ENCODE data around the gene COL5A3. TPM values are rescaled to one million over a fixed set of nuclear protein-coding genes. Genes with fewer than 3 reads are reported as not detected.

Gene COL5A3
- total RNA-seq, 1 donor from 2014 or later, result 0.05 TPM

GRCh38 chr19:9981406-9982260, 28.7 kb downstream of the COL5A3 start:
- Mint-ChIP-seq H3K27me3 (ENCODE audit: unreplicated experiment) (peaks cover 3% of the 10 kb centered on the region), H3K36me3 (ENCODE audit: low read depth, unreplicated experiment) (peaks cover 6% of the 10 kb centered on the region), H3K9me3 (ENCODE audit: unreplicated experiment) (no peaks in the 10 kb centered on the region), H3K27ac (ENCODE audit: unreplicated experiment) (no peak overlapping the region), H3K4me1 (ENCODE audit: unreplicated experiment) (no peaks in the 10 kb centered on the region), H3K4me3 (ENCODE audit: unreplicated experiment) (no peak overlapping the region)
- DNase-seq (ENCODE audit: low spot score), result no peak
- TF ChIP-seq CTCF (IDR thresholded peaks at IDR 0.05; ENCODE audit: unreplicated experiment), result no peak

- no peak for DNase-seq (ENCODE audit: low spot score)
- H3K4me3 Mint-ChIP-seq (ENCODE audit: unreplicated experiment), result no peak overlapping the region
Observed at GRCh38 chr19:9972103-9972502, 38.2 kb downstream of the COL5A3 start.

GRCh38 chr19:9971166-9971897, 39.0 kb downstream of the COL5A3 start:
- Mint-ChIP-seq H3K4me1 (ENCODE audit: unreplicated experiment) (no peaks in the 10 kb centered on the region), H3K27ac (ENCODE audit: unreplicated experiment) (no peak overlapping the region), H3K36me3 (ENCODE audit: low read depth, unreplicated experiment) (peaks cover 4% of the 10 kb centered on the region), H3K9me3 (ENCODE audit: unreplicated experiment) (no peaks in the 10 kb centered on the region), H3K27me3 (ENCODE audit: unreplicated experiment) (peaks cover 11% of the 10 kb centered on the region), H3K4me3 (ENCODE audit: unreplicated experiment) (no peak overlapping the region)
- no peak for TF ChIP-seq CTCF (IDR thresholded peaks at IDR 0.05; ENCODE audit: unreplicated experiment)
- no peak for DNase-seq (ENCODE audit: low spot score)

More at GRCh38 chr19:9972103-9972502, 38.2 kb downstream of the COL5A3 start:
- no peak overlapping the region for H3K27ac Mint-ChIP-seq (ENCODE audit: unreplicated experiment)
- H3K36me3 Mint-ChIP-seq (ENCODE audit: low read depth, unreplicated experiment), result peaks cover 4% of the 10 kb centered on the region
- TF ChIP-seq CTCF (IDR thresholded peaks at IDR 0.05; ENCODE audit: unreplicated experiment), result no peak
- no peaks in the 10 kb centered on the region for H3K4me1 Mint-ChIP-seq (ENCODE audit: unreplicated experiment)
- H3K9me3 Mint-ChIP-seq (ENCODE audit: unreplicated experiment), result no peaks in the 10 kb centered on the region
- peaks cover 8% of the 10 kb centered on the region for H3K27me3 Mint-ChIP-seq (ENCODE audit: unreplicated experiment)

- Mint-ChIP-seq H3K4me3 (ENCODE audit: unreplicated experiment) (no peak overlapping the region), H3K27me3 (ENCODE audit: unreplicated experiment) (peaks cover 16% of the 10 kb centered on the region), H3K9me3 (ENCODE audit: unreplicated experiment) (no peaks in the 10 kb centered on the region), H3K27ac (ENCODE audit: unreplicated experiment) (no peak overlapping the region), H3K36me3 (ENCODE audit: low read depth, unreplicated experiment) (peaks cover 4% of the 10 kb centered on the region), H3K4me1 (ENCODE audit: unreplicated experiment) (no peaks in the 10 kb centered on the region)
- no peak for DNase-seq (ENCODE audit: low spot score)
- TF ChIP-seq CTCF (IDR thresholded peaks at IDR 0.05; ENCODE audit: unreplicated experiment), result no peak
Observed at GRCh38 chr19:9970481-9970880, 39.8 kb downstream of the COL5A3 start.

GRCh38 chr19:9969688-9969975, 40.7 kb downstream of the COL5A3 start:
- TF ChIP-seq CTCF (IDR thresholded peaks at IDR 0.05; ENCODE audit: unreplicated experiment), result no peak
- Mint-ChIP-seq H3K9me3 (ENCODE audit: unreplicated experiment) (no peaks in the 10 kb centered on the region), H3K27ac (ENCODE audit: unreplicated experiment) (no peak overlapping the region), H3K4me3 (ENCODE audit: unreplicated experiment) (no peak overlapping the region), H3K4me1 (ENCODE audit: unreplicated experiment) (no peaks in the 10 kb centered on the region), H3K27me3 (ENCODE audit: unreplicated experiment) (peaks cover 16% of the 10 kb centered on the region), H3K36me3 (ENCODE audit: low read depth, unreplicated experiment) (peaks cover 4% of the 10 kb centered on the region)
- no peak for DNase-seq (ENCODE audit: low spot score)

Measured in endothelial cell (in vitro differentiated cells).